Activated naive CD8-positive, alpha-beta T cell treated with anti-CD3 and anti-CD28 coated beads, Interleukin-2, amount 50 U/mL, for 16 hours (primary cell): ENCODE data around the gene DENND4A.
"Not testable (repeated sequence)": the region's sequence is repeated elsewhere in the genome, so short reads cannot be mapped to it uniquely, and the experiment has no call there.

Experiments
- DNase-seq: peaks from one replicate; pipeline ENCODE4 v3.0.0-alpha.2; 2020; ENCODE audit warnings: low read depth, low spot score

Gene DENND4A

GRCh38 chr15:65789105-65789504 is 3.0 kb downstream of the DENND4A start:
- DNase-seq = no peak

GRCh38 chr15:65787260-65787659 is 4.8 kb downstream of the DENND4A start:
- no peak for DNase-seq

- DNase-seq = no peak
Observed at GRCh38 chr15:65785151-65785550, 6.9 kb downstream of the DENND4A start.

GRCh38 chr15:65783872-65784271 is 8.2 kb downstream of the DENND4A start:
- DNase-seq = no peak

GRCh38 chr15:65782096-65782495 is 10.0 kb downstream of the DENND4A start:
- no peak for DNase-seq

GRCh38 chr15:65778701-65779100 is 13.4 kb downstream of the DENND4A start:
- DNase-seq = not testable (repeated sequence)

- no peak for DNase-seq
Observed at GRCh38 chr15:65778269-65778668, 13.8 kb downstream of the DENND4A start.

GRCh38 chr15:65777843-65778242 is 14.2 kb downstream of the DENND4A start:
- no peak for DNase-seq

GRCh38 chr15:65777053-65777452 is 15.0 kb downstream of the DENND4A start:
- no peak for DNase-seq

- no peak for DNase-seq
Observed at GRCh38 chr15:65773386-65774111, 18.5 kb downstream of the DENND4A start.

- DNase-seq = no peak
Observed at GRCh38 chr15:65772930-65773329, 19.2 kb downstream of the DENND4A start.

- no peak for DNase-seq
Observed at GRCh38 chr15:65771870-65772269, 20.2 kb downstream of the DENND4A start.

- no peak for DNase-seq
Observed at GRCh38 chr15:65769482-65769881, 22.6 kb downstream of the DENND4A start.

- DNase-seq = no peak
Observed at GRCh38 chr15:65767895-65768294, 24.2 kb downstream of the DENND4A start.

GRCh38 chr15:65767264-65767595 is 24.9 kb downstream of the DENND4A start:
- DNase-seq = no peak

- DNase-seq = no peak
Observed at GRCh38 chr15:65766422-65767263, 25.4 kb downstream of the DENND4A start.

GRCh38 chr15:65765106-65765505 is 27.0 kb downstream of the DENND4A start:
- DNase-seq = no peak

GRCh38 chr15:65762914-65763787 is 28.9 kb downstream of the DENND4A start:
- no peak for DNase-seq

- no peak for DNase-seq
Observed at GRCh38 chr15:65762399-65762798, 29.7 kb downstream of the DENND4A start.

GRCh38 chr15:65761210-65761926 is 30.7 kb downstream of the DENND4A start:
- DNase-seq = no peak

- no peak for DNase-seq
Observed at GRCh38 chr15:65759441-65759840, 32.7 kb downstream of the DENND4A start.
